Thoracic aorta (tissue), 2 donors: Measurements from ENCODE around the gene UBE2C. TPM values are rescaled to one million over a fixed set of nuclear protein-coding genes. Genes with fewer than 3 reads are reported as not detected.
"Not testable (repeated sequence)": the region's sequence is repeated elsewhere in the genome, so short reads cannot be mapped to it uniquely, and the experiment has no call there.

Experiments
- ATAC-seq: fragments of 150-250 bp; one replicate; pipeline ENCODE4 v1.8.0; 2017; ENCODE audit warnings: low read depth; ENCODE audit not compliant: insufficient number of reproducible peaks, low FRiP score
- DNase-seq: peaks from one replicate; pipeline ENCODE4 v3.0.0-alpha.2; 2020; ENCODE audit warnings: low spot score
- H3K27ac ChIP-seq, 2 donors: fragments of 200-600 bp; sonication (generic); 1 replicate in 1 of 2; 2 replicates in 1 of 2; pipeline ENCODE4 v1.5.1; 2016; ENCODE audit warnings: mild to moderate bottlenecking in 2 of 2, moderate library complexity in 2 of 2
- H3K27me3 ChIP-seq: fragments of 200-600 bp; sonication (generic); replicated peaks from 2 replicates; pipeline ENCODE4 v1.6.0; 2016; ENCODE audit warnings: mild to moderate bottlenecking; ENCODE audit not compliant: insufficient read depth
- H3K36me3 ChIP-seq: fragments of 200-600 bp; sonication (generic); one replicate; pipeline ENCODE4 v1.5.1; 2016
- H3K4me1 ChIP-seq, 2 donors: fragments of 200-600 bp; sonication (generic); 1 replicate in 1 of 2; 2 replicates in 1 of 2; pipeline versions ENCODE4 v1.5.1 to v1.6.0; 2016; ENCODE audit warnings: low read depth in 2 of 2, mild to moderate bottlenecking in 1 of 2; ENCODE audit not compliant: control insufficient read depth in 1 of 2
- H3K4me3 ChIP-seq: fragments of 200-600 bp; sonication (generic); 2 replicates; pipeline ENCODE4 v1.5.1; 2016; ENCODE audit warnings: mild to moderate bottlenecking
- H3K9me3 ChIP-seq: fragments of 200-600 bp; sonication (generic); 2 replicates; pipeline ENCODE4 v1.5.1; 2016
- total RNA-seq, 2 donors: library from RNA; depleted of rRNA; stranded (reverse); fragments of >200 nt; gene quantifications; one replicate each; pipeline versions ENCODE4 v1.1.0 to v1.2.3, GENCODE V29; 2016
- TF ChIP-seq, protein P1 (sequence below): fragments of 200-600 bp; sonication (generic); IDR thresholded peaks from one replicate; pipeline ENCODE4 v1.5.1; 2019; ENCODE audit warnings: antibody characterized with exemption

UBE2C gene
- total RNA-seq, 2 donors from 2014 or later: not detected

- Histone ChIP-seq H3K4me3 (no peak overlapping the region), H3K4me1 (peaks cover 5 to 21% of the 10 kb centered on the region in 2 donors), H3K27ac (no peak overlapping the region), H3K9me3 (no peaks in the 10 kb centered on the region), H3K36me3 (no peaks in the 10 kb centered on the region), H3K27me3 (no peaks in the 10 kb centered on the region)
- TF ChIP-seq, protein P1, sequence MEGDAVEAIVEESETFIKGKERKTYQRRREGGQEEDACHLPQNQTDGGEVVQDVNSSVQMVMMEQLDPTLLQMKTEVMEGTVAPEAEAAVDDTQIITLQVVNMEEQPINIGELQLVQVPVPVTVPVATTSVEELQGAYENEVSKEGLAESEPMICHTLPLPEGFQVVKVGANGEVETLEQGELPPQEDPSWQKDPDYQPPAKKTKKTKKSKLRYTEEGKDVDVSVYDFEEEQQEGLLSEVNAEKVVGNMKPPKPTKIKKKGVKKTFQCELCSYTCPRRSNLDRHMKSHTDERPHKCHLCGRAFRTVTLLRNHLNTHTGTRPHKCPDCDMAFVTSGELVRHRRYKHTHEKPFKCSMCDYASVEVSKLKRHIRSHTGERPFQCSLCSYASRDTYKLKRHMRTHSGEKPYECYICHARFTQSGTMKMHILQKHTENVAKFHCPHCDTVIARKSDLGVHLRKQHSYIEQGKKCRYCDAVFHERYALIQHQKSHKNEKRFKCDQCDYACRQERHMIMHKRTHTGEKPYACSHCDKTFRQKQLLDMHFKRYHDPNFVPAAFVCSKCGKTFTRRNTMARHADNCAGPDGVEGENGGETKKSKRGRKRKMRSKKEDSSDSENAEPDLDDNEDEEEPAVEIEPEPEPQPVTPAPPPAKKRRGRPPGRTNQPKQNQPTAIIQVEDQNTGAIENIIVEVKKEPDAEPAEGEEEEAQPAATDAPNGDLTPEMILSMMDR: no peak
- no peak for ATAC-seq
- DNase-seq: no peak
Observed at GRCh38 chr20:45788351-45788750, 24.1 kb upstream of the UBE2C start.

DNA sequence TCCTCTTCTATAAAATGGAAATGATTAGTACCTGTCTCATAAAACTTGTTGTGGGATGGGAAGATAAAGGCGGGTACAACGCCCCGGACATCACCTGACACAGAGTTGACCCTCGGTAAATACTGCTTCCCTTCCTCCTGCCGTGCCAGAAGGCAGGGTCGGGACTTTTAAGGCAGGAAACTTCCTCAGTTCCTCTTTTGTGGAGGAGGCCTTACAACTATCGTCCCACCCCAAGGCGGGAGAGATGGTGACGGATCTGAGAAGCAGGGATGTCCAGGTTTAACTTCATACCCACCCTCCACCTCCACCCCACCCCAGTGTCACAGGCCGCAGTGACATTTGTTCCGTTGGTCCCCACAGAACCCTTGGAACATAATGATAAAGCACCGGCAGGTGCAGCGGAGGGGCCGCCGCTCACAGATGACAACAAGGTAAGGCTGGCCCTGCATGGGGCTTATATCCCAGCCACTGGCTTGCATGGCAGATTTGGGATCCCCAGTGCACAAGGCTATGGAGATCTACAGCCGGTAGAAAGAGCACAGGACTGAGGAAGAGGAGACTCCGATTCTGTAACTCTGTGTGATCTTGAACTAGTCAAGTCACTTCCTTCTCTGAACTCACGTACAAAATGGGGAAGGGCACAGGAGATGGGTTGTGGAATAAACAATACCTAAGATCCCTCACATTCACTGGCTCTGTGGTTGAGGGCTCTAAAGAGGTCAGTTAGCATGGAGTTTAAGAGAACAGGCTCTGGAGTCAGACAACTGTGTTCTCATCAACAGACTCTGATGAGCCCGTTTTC lies 19.9 kb upstream of the UBE2C start:
- Histone ChIP-seq H3K36me3 (peaks cover 18% of the 10 kb centered on the region), H3K27me3 (no peaks in the 10 kb centered on the region), H3K4me3 (peak overlapping the region; percentile 94), H3K4me1 (peaks cover 6 to 17% of the 10 kb centered on the region in 2 donors), H3K27ac (peak overlapping the region; percentile 92 to 94), H3K9me3 (no peaks in the 10 kb centered on the region)
- TF ChIP-seq, protein P1: no peak
- ATAC-seq (peak; percentile 30), DNase-seq (no peak)

DNA sequence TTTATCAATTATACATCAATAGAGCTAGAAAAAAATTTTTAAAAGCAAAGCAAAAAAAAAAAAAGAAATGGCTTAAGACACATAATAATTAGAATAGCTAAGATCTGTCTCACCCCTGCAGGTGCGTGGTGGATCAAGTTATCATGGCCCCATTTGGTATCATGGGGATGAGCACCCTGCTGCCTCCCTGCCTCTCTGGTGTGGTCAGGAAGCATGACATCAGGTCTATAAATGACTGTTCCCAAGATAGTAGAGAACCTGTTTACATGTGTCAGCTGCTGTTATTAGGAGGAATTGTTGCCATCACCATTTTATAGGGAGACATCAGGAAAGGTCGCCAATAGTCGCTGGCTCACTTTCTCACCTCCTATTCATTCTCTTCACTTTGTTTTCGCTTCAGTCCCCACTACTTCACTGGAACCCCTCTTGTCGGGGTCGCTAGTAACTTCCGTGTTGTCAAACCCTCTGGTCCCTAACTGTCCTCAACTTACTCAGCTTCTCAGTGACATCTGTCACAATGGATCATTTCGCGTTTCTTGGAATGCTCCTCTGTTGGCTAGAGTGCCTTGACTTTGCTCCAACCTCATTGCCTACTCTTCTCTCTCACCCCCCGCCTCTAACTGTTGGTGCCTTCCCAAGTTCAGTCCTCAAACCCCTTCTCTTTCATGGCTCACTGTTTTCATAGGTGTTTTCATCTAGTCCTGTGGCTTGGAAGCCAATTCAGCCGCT lies 15.9 kb upstream of the UBE2C start:
- Histone ChIP-seq H3K4me1 (peaks cover 6 to 17% of the 10 kb centered on the region in 2 donors), H3K27ac (no peak overlapping the region), H3K27me3 (no peaks in the 10 kb centered on the region), H3K9me3 (no peaks in the 10 kb centered on the region), H3K4me3 (no peak overlapping the region), H3K36me3 (peaks cover 23% of the 10 kb centered on the region)
- TF ChIP-seq, protein P1: no peak
- no peak for DNase-seq
- ATAC-seq: no peak

DNA sequence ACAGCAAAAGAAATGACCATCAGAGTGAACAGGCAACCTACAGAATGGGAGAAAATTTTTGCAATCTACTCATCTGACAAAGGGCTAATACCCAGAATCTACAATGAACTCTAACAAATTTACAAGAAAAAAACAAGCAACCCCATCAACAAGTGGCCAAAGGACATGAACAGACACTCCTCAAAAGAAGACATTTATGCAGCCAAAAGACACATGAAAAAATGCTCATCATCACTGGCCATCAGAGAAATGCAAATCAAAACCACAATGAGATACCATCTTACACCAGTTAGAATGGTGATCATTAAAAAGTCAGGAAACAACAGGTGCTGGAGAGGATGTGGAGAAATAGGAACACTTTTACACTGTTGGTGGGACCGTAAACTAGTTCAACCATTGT lies 14.9 kb upstream of the UBE2C start:
- H3K27me3 ChIP-seq, H3K9me3 ChIP-seq, H3K4me3 ChIP-seq, H3K27ac ChIP-seq, ATAC-seq, DNase-seq: not testable (repeated sequence)
- Histone ChIP-seq H3K36me3 (peaks cover 31% of the 10 kb centered on the region), H3K4me1 (peaks cover 6 to 15% of the 10 kb centered on the region in 2 donors)

DNA sequence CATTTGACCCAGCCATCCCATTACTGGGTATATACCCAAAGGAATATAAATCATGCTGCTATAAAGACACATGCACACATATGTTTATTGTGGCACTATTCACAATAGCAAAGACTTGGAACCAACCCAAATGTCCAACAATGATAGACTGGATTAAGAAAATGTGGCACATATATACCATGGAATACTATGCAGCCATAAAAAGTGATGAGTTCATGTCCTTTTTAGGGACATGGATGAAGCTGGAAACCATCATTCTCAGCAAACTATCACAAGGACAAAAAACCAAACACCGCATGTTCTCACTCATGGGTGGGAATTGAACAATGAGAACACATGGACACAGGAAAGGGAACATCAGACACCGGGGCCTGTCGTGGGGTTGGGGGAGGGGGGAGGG lies 14.5 kb upstream of the UBE2C start:
- H3K27ac ChIP-seq, ATAC-seq, H3K27me3 ChIP-seq, H3K9me3 ChIP-seq, DNase-seq, H3K4me3 ChIP-seq: not testable (repeated sequence)
- Histone ChIP-seq H3K4me1 (peaks cover 4 to 10% of the 10 kb centered on the region in 2 donors), H3K36me3 (peaks cover 36% of the 10 kb centered on the region)

DNA sequence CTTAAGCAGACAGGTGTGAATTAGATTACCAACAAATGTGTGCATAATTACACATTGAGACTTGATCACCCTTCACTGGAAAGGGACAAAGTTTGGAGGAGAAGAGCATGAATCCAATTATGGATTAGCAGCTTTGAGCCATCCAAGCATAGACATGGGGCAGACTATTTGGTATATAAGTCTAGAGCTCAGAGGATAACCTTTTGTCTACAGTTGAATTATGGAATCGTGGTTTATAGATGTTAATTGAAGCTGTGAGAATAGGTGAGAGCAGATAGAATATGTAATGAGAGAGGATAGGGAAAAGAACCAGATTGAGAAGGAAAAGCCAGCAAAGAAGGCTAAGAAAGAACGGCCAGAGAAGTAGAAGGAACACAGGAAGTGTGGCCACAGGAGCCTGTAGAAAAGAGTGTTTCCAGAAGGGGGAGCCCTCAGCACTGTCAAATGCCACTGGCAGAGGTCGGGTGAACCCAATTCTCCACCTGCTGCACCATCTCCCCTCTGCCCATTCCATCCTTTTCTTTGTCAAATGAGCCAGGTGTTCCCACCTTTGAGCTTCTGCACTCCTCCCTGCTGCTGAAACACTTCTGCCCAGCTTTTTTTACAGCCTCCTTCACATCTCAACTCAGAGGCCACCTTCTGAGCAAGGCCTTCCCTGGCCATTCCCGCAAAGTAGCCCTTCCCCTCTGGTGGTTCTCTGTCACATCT lies 13.4 kb upstream of the UBE2C start:
- H3K27me3 ChIP-seq: no peaks in the 10 kb centered on the region
- no peak for DNase-seq
- peak overlapping the region; percentile 3 to 26 for H3K27ac ChIP-seq

More for the DNA sequence above, 13.4 kb upstream of the UBE2C start:
- Histone ChIP-seq H3K36me3 (peaks cover 44% of the 10 kb centered on the region), H3K4me3 (no peak overlapping the region), H3K9me3 (no peaks in the 10 kb centered on the region), H3K4me1 (no peaks in the 10 kb centered on the region)
- no peak for ATAC-seq
- TF ChIP-seq, protein P1: peak; percentile 73
